T-helper 17 cell (primary cell): ENCODE results near the gene HLA-DOB. TPM values are rescaled to one million over a fixed set of nuclear protein-coding genes. Genes with fewer than 3 reads are reported as not detected.
A peak's percentile ranks its signal among the peaks of the same experiment; 100 is the strongest.
"Not testable (repeated sequence)": the region's sequence is repeated elsewhere in the genome, so short reads cannot be mapped to it uniquely, and the experiment has no call there.

ENCODE experiments used
- ATAC-seq: fragments of 150-1000 bp; cut with Tn5 transposase; 2 replicates; pipeline ENCODE4 v1.10.0; 2021; ENCODE audit warnings: mild to moderate bottlenecking, moderate library complexity
- DNase-seq, 3 donors: peaks; one replicate each; pipeline versions ENCODE4 v3.0.0 to v3.0.0-alpha.2; 2020 to 2021
- H3K9me3 ChIP-seq: one replicate; pipeline ENCODE4 v1.7.0; 2013; ENCODE audit warnings: low read length, mild to moderate bottlenecking; ENCODE audit not compliant: control insufficient read depth, poor library complexity, severe bottlenecking
- H3K27ac Mint-ChIP-seq: one replicate; pipeline ENCODE4 v1.8.0; 2022; ENCODE audit warnings: mild to moderate bottlenecking, moderate library complexity, mixed read lengths
- H3K27me3 Mint-ChIP-seq: one replicate; pipeline ENCODE4 v1.8.0; 2022; ENCODE audit warnings: mixed read lengths
- H3K36me3 Mint-ChIP-seq: one replicate; pipeline ENCODE4 v1.8.0; 2022; ENCODE audit warnings: low read depth, mixed read lengths
- H3K4me1 Mint-ChIP-seq: one replicate; pipeline ENCODE4 v1.8.0; 2022; ENCODE audit warnings: mild to moderate bottlenecking, mixed read lengths
- H3K4me3 Mint-ChIP-seq: one replicate; pipeline ENCODE4 v1.8.0; 2022; ENCODE audit warnings: mild to moderate bottlenecking, moderate library complexity, mixed read lengths
- total RNA-seq, 4 donors: library from RNA in 2 of 4; stranded (reverse) in 2 of 4; gene quantifications; one replicate each; pipeline ENCODE4 v1.2.3 and lab custom pipeline; 2022 to 2026

HLA-DOB gene
- total RNA-seq, 2 donors from 2014 or later, result 2.3 to 6.6 TPM

DNA sequence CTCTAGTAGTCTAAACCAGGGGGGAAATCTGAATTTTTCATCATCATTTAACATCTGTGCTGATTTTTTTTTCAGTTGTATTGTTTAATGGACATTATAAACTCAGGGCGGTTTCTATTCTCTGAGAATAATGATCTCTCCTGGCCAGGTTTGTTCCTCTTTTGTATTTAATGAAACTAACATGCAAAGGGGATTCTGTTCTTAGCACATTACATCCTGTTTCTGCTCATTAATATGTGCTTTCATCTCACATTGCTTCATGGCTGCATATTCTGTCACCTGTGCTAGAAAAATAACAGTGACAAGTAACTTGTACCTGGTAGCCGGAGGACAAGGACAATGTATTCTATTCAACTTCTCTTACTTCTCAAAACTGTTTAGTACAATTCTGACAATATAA lies 806 bp downstream of the HLA-DOB start:
- Mint-ChIP-seq H3K4me1 (peaks cover 5% of the 10 kb centered on the region), H3K27me3 (no peaks in the 10 kb centered on the region), H3K4me3 (peak overlapping the region; percentile 25), H3K36me3 (no peaks in the 10 kb centered on the region), H3K27ac (no peak overlapping the region)
- no peak for DNase-seq
- H3K9me3 ChIP-seq, result no peaks in the 10 kb centered on the region
- peak; percentile 61 for ATAC-seq

DNA sequence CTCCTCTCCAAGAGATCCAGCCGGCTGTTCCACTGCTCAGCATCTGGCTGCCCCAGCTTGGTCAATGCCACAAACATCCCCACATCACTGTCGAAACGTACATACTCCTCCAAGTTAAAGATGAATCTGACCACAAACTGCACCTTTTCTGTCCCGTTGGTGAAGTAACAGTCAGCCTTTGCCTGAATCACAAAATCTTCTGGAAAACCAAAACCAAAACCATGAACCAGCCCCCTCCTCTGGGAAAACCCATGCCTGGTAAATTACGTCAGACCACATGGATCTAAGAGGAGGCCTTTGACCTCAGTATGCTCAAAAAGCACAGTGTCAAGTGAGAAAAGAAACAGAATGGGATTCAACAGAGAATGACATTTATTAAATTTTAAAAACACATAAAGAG lies 1.7 kb downstream of the HLA-DOB start:
- ATAC-seq, result no peak
- H3K27ac Mint-ChIP-seq, result no peak overlapping the region
- DNase-seq, result no peak
- H3K4me3 Mint-ChIP-seq, result no peak overlapping the region
- no peaks in the 10 kb centered on the region for H3K9me3 ChIP-seq
- no peaks in the 10 kb centered on the region for H3K36me3 Mint-ChIP-seq
- no peaks in the 10 kb centered on the region for H3K27me3 Mint-ChIP-seq
- peaks cover 3% of the 10 kb centered on the region for H3K4me1 Mint-ChIP-seq

DNA sequence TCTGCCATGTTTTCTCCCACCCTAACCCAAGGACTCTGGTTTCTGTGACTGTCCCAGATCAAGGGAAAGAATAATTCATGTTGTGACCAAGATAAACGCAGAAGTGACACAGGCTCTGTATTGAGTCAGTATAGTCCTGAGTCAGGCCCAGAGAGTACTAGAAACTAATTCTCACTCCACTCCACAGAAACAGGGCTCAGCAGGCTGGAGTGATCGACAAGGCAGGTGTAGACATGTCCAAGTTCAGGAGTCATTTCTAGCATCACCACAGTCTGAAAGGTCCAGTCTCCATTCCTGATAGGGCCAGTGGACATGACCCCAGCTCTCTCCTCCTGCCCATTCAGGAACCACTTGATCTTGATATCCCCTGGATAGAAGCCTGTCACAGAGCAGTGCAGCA lies 2.7 kb downstream of the HLA-DOB start:
- H3K4me1 Mint-ChIP-seq, result peaks cover 3% of the 10 kb centered on the region
- no peaks in the 10 kb centered on the region for H3K9me3 ChIP-seq
- no peak for DNase-seq
- no peaks in the 10 kb centered on the region for H3K36me3 Mint-ChIP-seq
- H3K4me3 Mint-ChIP-seq, result no peak overlapping the region
- no peak overlapping the region for H3K27ac Mint-ChIP-seq
- ATAC-seq, result no peak
- H3K27me3 Mint-ChIP-seq, result no peaks in the 10 kb centered on the region

DNA sequence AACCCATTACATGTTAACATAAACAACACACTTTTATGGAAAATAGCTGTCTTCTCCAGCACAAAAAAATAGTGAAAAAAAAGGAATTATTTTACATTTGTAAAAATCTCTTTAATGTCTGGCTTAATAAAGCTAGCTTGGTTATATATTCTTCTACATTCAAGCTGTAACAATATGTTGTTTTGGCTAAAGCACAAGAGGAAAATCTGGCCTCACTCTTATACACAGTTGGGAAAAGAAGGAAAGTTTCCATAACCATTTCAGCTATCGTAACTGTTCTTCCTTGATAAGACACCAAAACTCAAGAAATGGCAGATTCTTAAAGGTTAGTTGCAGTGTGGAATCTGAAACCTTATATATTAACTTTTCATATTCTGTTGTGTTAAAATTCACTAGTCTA lies 7.6 kb downstream of the HLA-DOB start:
- no peak for DNase-seq
- no peaks in the 10 kb centered on the region for H3K9me3 ChIP-seq
- ATAC-seq, result no peak
- Mint-ChIP-seq H3K36me3 (peaks cover 5% of the 10 kb centered on the region), H3K4me3 (no peak overlapping the region), H3K4me1 (no peaks in the 10 kb centered on the region), H3K27me3 (peaks cover 30% of the 10 kb centered on the region), H3K27ac (no peak overlapping the region)

DNA sequence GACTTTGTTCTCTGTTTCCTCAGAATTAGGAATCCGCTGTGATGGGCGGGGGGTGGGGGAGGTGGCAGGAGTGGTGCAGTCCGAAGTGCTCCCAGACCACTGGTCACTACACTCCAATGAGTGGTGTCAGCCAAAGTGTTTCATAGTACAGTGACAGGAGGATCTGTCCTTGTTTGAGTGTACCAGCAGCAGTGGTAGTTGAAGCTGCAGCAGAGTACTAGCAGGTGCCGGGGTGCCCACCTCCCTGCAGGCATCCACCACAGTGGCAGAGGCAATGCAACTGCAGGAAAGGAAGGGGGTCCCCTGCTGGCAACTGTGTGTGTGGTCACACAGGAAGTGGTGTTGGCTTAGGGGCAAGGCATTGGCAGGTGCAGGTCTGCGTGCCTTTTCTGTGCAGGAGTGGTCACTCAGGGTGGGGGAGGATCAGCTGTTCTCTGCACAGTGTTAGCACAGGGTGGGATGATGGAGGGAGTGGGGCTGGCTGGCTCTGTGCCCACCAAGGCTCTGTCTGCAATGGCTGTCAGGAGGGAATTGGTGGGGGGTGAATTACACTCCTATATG lies 9.7 kb downstream of the HLA-DOB start:
- H3K36me3 Mint-ChIP-seq, result peaks cover 5% of the 10 kb centered on the region
- no peak for DNase-seq
- H3K9me3 ChIP-seq, result no peaks in the 10 kb centered on the region
- H3K27ac Mint-ChIP-seq, result no peak overlapping the region
- ATAC-seq, result no peak
- no peak overlapping the region for H3K4me3 Mint-ChIP-seq
- H3K4me1 Mint-ChIP-seq, result no peaks in the 10 kb centered on the region
- H3K27me3 Mint-ChIP-seq, result peaks cover 49% of the 10 kb centered on the region

DNA sequence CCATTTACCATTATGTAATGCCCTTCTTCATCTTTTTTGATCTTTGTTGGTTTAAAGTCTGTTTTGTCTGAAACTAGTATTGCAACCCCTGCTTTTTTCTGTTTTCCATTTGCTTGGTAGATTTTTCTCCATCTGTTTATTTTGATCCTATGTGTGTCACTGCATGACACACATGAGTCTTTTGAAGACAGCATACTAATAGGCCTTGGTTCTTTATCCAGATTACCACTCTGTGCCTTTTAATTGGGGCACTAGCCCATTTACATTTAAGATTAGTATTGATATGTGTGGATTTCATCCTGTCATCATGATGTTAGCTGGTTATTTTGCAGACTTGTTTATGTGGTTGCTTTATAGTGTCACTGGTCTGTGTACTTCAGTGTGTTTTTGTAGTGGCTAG lies 11.4 kb downstream of the HLA-DOB start:
- H3K4me3 Mint-ChIP-seq, H3K9me3 ChIP-seq, H3K36me3 Mint-ChIP-seq, H3K27ac Mint-ChIP-seq, DNase-seq, H3K4me1 Mint-ChIP-seq, ATAC-seq: not testable (repeated sequence)
- peaks cover 63% of the 10 kb centered on the region for H3K27me3 Mint-ChIP-seq

DNA sequence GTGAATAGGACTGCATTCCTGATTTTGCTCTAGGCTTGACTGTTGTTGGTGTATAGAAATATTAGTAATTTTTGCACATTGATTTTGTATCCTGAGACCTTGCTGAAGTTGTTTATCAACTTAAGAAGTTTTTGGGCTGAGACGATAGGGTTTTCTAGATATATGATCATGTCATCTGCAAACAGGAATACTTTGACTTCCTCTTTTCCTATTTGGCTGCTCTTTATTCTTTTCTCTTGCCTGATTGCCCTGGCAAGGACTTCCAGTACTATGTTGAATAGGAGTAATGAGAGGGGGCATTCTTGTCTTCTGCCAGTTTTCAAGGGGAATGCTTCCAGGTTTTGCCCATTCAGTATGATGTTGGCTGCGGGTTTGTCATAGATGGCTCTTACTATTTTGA lies 13.4 kb downstream of the HLA-DOB start:
- H3K27ac Mint-ChIP-seq, result no peak overlapping the region
- H3K4me3 Mint-ChIP-seq, result no peak overlapping the region
- ATAC-seq, result no peak
- H3K27me3 Mint-ChIP-seq, result peaks cover 63% of the 10 kb centered on the region
- H3K36me3 Mint-ChIP-seq, result peaks cover 7% of the 10 kb centered on the region
- no peaks in the 10 kb centered on the region for H3K4me1 Mint-ChIP-seq
- no peak for DNase-seq
- H3K9me3 ChIP-seq, result peaks cover 4% of the 10 kb centered on the region

DNA sequence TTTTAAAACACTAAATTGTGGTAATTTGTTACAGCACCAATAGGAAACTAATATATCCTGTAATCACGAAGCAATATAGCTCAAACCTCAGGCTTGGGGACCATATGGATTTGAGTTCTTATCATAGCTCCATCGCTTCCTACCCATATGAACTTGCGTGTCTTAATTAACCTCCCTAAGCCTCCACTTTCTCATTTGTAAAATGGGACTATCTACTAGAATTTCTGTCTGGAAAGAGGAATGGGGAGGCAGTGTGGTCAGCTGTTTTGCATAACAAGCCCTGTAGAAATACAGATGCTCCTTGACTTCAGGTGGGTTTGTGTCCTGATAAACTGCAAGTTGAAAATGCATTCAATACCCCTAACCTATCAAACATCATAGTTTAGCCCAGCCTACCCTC lies 17.1 kb downstream of the HLA-DOB start:
- no peak overlapping the region for H3K4me3 Mint-ChIP-seq
- no peak for ATAC-seq
- peaks cover 5% of the 10 kb centered on the region for H3K4me1 Mint-ChIP-seq
- peaks cover 4% of the 10 kb centered on the region for H3K9me3 ChIP-seq
- no peak for DNase-seq
- H3K36me3 Mint-ChIP-seq, result peaks cover 6% of the 10 kb centered on the region
- H3K27me3 Mint-ChIP-seq, result peaks cover 70% of the 10 kb centered on the region
- H3K27ac Mint-ChIP-seq, result no peak overlapping the region

DNA sequence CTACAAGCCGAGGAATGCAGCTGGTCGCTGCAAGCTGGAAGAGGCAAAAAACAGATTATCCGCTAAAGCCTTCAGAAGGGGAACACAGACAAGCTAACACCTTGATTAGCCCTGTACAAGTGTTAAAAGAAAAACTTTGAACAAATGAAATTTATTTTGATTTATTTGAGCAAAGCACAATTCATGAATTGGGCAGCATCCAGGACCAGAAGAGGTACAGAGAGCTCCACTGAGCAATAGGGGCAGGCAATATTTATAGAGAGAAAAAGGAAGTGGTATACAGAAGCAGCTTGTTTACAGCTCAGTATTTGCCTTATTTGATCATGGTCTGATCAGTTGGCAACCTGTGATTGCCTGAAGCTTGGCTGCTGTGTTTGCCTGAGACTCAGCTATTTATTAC lies 17.6 kb downstream of the HLA-DOB start:
- DNase-seq (no peak), ATAC-seq (no peak)
- Mint-ChIP-seq H3K36me3 (peaks cover 4% of the 10 kb centered on the region), H3K27me3 (peaks cover 70% of the 10 kb centered on the region), H3K4me1 (peaks cover 10% of the 10 kb centered on the region), H3K27ac (no peak overlapping the region), H3K4me3 (no peak overlapping the region)
- H3K9me3 ChIP-seq, result peaks cover 4% of the 10 kb centered on the region

DNA sequence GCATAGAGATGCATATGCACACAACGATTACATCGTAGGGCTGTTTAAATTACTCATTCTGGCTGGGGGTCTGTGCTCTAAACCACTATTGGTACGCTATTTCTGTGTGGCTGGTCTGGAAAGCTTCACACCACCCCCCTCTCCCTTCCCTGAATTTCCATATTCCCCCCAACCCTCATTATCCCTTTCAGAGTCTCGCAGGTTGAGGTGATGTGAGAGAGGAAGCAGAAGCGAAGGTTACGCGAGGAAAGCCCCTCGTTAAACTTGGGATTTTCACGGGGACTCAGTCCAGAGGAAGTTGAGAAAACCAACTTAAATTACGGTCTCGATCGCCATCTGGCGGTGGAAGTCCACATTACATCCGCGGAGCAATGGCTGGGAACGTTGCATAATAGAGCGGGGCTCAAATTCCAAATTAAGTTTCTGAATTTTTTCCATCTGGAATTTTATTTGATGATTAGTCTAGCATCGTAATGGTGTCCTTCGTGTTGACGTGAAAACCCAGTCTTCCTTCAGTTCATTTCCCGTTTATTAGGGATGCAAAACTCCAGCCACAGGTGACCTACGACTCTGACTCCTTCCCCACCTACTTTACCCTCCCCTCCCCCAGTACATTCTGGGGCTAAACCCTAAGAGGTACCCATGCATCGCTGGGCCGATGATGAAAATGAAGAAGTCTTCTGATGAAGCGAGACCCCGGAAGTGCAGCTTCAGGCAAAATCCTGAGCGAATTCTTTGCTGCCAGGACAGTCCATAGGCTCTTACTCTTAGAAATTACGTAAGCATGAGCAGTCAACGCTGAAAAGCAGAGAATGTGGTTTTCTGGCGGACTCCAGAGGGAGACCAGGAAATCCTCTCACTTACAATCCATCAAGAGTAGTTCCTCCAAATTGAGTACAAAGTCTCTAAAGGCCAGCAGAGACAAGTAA lies 19.7 kb downstream of the HLA-DOB start:
- Mint-ChIP-seq H3K36me3 (peaks cover 4% of the 10 kb centered on the region), H3K4me3 (peak overlapping the region; percentile 68), H3K27ac (no peak overlapping the region), H3K27me3 (peaks cover 72% of the 10 kb centered on the region), H3K4me1 (peaks cover 15% of the 10 kb centered on the region)
- DNase-seq (peak; percentile 61 to 76 (median 63)), ATAC-seq (peak; percentile 83)
- H3K9me3 ChIP-seq, result peaks cover 4% of the 10 kb centered on the region

DNA sequence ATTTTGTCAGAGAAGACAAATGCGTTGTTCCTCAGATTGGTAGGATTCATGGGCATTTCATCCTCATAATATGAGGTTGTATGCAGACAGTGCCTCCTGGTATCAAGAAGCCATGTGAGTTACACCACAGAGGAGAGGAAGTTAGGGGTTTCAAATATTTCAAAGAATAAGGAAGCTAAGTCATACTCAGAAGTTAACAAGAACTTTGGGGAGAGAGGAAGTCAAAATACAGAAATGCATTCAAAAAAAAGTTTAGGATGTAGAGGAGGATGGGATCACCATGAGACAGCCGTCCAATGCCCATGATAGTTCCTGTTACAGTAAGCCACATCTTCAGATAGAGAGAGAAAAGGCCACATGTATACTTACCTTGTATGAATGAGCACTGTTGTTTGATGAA lies 22.3 kb downstream of the HLA-DOB start:
- Mint-ChIP-seq H3K4me3 (no peak overlapping the region), H3K4me1 (peaks cover 15% of the 10 kb centered on the region), H3K27ac (no peak overlapping the region), H3K36me3 (peaks cover 4% of the 10 kb centered on the region), H3K27me3 (peaks cover 79% of the 10 kb centered on the region)
- ATAC-seq (peak; percentile 30), DNase-seq (no peak)
- H3K9me3 ChIP-seq, result peaks cover 4% of the 10 kb centered on the region

DNA sequence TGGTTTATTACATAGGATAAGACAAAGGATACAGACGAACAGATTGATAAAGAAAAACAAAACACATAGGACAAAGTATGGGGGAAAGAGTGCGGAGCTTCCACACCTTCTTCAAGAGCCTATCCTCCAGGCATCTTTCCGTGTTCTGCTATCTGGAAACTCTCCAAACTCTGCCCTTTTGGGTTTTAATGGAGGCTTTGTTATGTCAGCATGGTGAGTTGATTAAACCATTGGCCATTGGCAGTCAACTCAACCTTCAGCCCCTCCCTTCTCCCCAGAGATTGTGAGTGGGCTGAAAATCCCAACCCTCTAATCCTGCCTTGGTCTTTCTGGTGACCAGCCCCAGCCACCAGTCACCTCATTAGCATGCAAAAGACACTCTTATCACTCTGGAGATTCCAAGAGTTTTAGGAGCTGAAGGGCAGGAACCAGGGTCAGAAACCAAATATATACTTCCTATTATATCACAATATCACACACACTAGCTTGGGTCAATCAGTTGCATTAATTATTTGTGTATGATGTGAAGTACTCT lies 23.8 kb downstream of the HLA-DOB start:
- H3K27me3 Mint-ChIP-seq, result peaks cover 79% of the 10 kb centered on the region
- DNase-seq, result no peak
- no peak overlapping the region for H3K27ac Mint-ChIP-seq
- H3K9me3 ChIP-seq, result no peaks in the 10 kb centered on the region
- peaks cover 15% of the 10 kb centered on the region for H3K4me1 Mint-ChIP-seq
- H3K4me3 Mint-ChIP-seq, result no peak overlapping the region
- no peaks in the 10 kb centered on the region for H3K36me3 Mint-ChIP-seq
- no peak for ATAC-seq

DNA sequence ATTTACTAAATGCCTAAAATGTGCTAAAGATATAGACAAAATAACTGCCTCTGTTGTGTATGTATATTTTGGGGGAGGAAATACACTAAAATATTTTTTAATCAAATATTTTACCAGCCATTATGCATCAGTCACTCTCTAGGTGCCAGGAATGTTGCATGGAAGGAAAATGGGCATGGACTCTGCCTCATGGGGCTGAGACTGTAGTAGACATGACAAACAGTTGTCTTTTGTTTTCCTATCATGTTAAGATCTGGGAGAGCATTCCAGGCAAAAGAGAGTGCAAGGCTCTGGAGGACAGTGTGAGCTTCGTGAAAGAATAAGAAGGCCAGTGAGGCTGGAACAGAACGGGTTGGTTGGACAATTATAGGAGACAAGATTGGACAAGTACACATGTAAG lies 26.5 kb downstream of the HLA-DOB start:
- no peak for DNase-seq
- H3K4me3 Mint-ChIP-seq, result no peak overlapping the region
- no peaks in the 10 kb centered on the region for H3K36me3 Mint-ChIP-seq
- H3K4me1 Mint-ChIP-seq, result peaks cover 16% of the 10 kb centered on the region
- H3K9me3 ChIP-seq, result no peaks in the 10 kb centered on the region
- H3K27me3 Mint-ChIP-seq, result peaks cover 82% of the 10 kb centered on the region
- no peak overlapping the region for H3K27ac Mint-ChIP-seq
- ATAC-seq, result no peak
